Hepatocyte (in vitro differentiated cells): ENCODE results near the gene F7.

Source experiments
- EZH2 ChIP-seq: fragments of 200-600 bp; sonication (generic); IDR thresholded peaks from 2 replicates; pipeline ENCODE4 v1.6.1; 2016; ENCODE audit warnings: antibody characterized with exemption, mild to moderate bottlenecking, borderline replicate concordance
- TF ChIP-seq, protein P1 (sequence below): fragments of 200-600 bp; sonication (generic); IDR thresholded peaks from 2 replicates; pipeline ENCODE4 v1.5.1; 2016; ENCODE audit warnings: antibody characterized with exemption, mild to moderate bottlenecking; ENCODE audit not compliant: poor library complexity

DNA sequence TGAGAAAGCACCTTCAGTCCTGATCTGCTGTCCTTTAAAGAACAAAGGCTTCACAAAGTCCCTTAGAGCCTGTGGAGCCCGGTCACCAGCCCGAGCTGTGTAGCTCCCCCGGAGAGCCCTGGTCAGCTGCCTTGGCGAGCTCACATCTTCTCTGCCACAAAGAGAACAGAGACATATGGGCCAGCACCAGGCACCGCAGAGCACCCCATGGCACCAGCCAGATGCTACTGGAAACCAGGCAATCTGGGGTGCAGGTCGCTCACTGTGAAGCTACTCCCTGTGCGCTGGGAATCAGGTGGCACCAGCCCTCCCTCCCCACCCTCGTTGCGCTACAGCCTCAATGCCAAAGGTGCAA lies 44.3 kb upstream of the F7 start:
- TF ChIP-seq, protein P1, sequence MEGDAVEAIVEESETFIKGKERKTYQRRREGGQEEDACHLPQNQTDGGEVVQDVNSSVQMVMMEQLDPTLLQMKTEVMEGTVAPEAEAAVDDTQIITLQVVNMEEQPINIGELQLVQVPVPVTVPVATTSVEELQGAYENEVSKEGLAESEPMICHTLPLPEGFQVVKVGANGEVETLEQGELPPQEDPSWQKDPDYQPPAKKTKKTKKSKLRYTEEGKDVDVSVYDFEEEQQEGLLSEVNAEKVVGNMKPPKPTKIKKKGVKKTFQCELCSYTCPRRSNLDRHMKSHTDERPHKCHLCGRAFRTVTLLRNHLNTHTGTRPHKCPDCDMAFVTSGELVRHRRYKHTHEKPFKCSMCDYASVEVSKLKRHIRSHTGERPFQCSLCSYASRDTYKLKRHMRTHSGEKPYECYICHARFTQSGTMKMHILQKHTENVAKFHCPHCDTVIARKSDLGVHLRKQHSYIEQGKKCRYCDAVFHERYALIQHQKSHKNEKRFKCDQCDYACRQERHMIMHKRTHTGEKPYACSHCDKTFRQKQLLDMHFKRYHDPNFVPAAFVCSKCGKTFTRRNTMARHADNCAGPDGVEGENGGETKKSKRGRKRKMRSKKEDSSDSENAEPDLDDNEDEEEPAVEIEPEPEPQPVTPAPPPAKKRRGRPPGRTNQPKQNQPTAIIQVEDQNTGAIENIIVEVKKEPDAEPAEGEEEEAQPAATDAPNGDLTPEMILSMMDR = no peak
- no peak for TF ChIP-seq EZH2
